Measurements from ENCODE around the gene INPP5E.

INPP5E gene, protein sequence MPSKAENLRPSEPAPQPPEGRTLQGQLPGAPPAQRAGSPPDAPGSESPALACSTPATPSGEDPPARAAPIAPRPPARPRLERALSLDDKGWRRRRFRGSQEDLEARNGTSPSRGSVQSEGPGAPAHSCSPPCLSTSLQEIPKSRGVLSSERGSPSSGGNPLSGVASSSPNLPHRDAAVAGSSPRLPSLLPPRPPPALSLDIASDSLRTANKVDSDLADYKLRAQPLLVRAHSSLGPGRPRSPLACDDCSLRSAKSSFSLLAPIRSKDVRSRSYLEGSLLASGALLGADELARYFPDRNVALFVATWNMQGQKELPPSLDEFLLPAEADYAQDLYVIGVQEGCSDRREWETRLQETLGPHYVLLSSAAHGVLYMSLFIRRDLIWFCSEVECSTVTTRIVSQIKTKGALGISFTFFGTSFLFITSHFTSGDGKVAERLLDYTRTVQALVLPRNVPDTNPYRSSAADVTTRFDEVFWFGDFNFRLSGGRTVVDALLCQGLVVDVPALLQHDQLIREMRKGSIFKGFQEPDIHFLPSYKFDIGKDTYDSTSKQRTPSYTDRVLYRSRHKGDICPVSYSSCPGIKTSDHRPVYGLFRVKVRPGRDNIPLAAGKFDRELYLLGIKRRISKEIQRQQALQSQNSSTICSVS

GRCh38 chr9:136439481-136440408 is at the start of gene INPP5E:
TSS of gene INPP5E (minus strand) at chr9:136439845. CDS start at chr9:136439419, 426 bp downstream.
- Histone ChIP-seq H3K27me3 (ENCODE audit: control insufficient read depth, insufficient read depth, low read length) (no peaks in the 10 kb centered on the region), H3K9ac (ENCODE audit: low read depth, low read length) (peak within 1 kb of the TSS; percentile 73), H3K4me1 (ENCODE audit: control insufficient read depth, insufficient read depth, low read length) (no peaks in the 10 kb centered on the region), H3K9me3 (ENCODE audit: control insufficient read depth, insufficient read depth, low read length) (no peaks in the 10 kb centered on the region), H3K36me3 (ENCODE audit: control insufficient read depth, insufficient read depth, low read length) (peaks cover 34% of the 10 kb centered on the region), H3K4me3 (ENCODE audit: low read depth, low read length) (peak within 1 kb of the TSS; percentile 58)

- H3K36me3 ChIP-seq (ENCODE audit: control insufficient read depth, insufficient read depth, low read length), result no peaks in the 10 kb centered on the region
- H3K9me3 ChIP-seq (ENCODE audit: control insufficient read depth, insufficient read depth, low read length), result no peaks in the 10 kb centered on the region
- no peak overlapping the region for H3K4me3 ChIP-seq (ENCODE audit: low read depth, low read length)
- H3K9ac ChIP-seq (ENCODE audit: low read depth, low read length), result no peak overlapping the region
- no peaks in the 10 kb centered on the region for H3K4me1 ChIP-seq (ENCODE audit: control insufficient read depth, insufficient read depth, low read length)
- H3K27me3 ChIP-seq (ENCODE audit: control insufficient read depth, insufficient read depth, low read length), result no peaks in the 10 kb centered on the region
Observed at GRCh38 chr9:136488247-136489214, 48.9 kb upstream of the INPP5E start.

DNA sequence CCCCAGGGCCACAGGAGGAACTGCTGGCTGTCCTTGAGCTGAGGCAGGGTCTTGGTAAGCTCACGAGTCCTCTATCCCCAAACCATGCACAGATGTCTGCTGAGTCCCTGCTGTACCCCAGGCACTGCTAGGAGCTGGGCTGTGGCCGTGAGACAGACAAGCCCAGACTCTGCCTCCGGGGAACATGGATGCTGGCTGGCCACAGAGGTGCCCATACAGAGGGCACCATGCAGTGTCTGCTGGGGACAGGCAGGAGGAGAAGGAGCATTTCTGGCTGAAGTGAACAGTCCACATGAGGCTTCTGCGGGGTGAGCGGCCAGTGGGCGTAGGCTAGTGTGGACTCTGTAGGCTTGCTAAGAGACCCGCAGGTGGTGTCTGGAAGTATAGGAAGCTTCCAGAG is 48.0 kb upstream of the INPP5E start:
- Histone ChIP-seq H3K9ac (ENCODE audit: low read depth, low read length) (no peak overlapping the region), H3K27me3 (ENCODE audit: control insufficient read depth, insufficient read depth, low read length) (no peaks in the 10 kb centered on the region), H3K4me3 (ENCODE audit: low read depth, low read length) (no peak overlapping the region), H3K4me1 (ENCODE audit: control insufficient read depth, insufficient read depth, low read length) (no peaks in the 10 kb centered on the region), H3K9me3 (ENCODE audit: control insufficient read depth, insufficient read depth, low read length) (no peaks in the 10 kb centered on the region), H3K36me3 (ENCODE audit: control insufficient read depth, insufficient read depth, low read length) (no peaks in the 10 kb centered on the region)

DNA sequence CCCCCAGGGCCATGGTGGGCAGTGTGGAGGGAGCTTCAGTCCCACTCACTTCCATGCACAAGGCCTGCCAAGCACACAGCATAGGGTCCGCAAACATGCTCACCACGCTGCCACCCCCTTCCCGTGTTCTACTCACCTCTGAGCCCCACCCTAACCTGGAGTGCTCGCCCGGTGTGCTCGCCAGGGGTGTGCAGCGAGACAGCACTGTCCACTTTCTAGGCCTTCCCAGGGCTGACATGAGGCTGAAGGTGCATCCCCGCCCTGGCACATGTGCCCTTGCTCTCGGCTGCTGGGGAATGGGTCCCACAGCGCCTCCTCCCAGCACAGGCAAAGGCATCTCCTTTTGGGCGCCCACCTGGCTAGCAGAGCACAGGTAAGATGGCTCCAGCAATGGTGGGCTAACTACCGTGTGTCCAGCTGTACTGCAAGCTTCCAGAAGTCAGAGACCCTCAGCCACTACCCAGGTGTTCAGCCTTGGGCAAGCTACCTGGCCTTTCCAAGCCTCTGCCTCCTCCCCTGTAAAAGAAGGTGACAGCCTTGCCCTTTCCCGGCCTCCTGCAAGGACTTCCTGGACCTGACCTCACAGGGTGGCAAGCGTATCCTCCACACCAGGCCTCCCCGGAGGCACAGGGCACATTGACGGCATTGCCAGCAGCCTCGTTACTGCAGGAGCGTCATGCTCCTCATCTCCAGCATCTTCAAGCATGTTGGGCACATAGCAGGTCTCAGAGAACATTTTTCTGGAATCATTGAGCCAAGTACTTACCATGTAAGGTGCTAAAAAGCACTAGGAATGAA is 47.4 kb upstream of the INPP5E start:
- H3K9ac ChIP-seq (ENCODE audit: low read depth, low read length), result no peak overlapping the region
- no peaks in the 10 kb centered on the region for H3K27me3 ChIP-seq (ENCODE audit: control insufficient read depth, insufficient read depth, low read length)
- H3K4me3 ChIP-seq (ENCODE audit: low read depth, low read length), result no peak overlapping the region
- no peaks in the 10 kb centered on the region for H3K36me3 ChIP-seq (ENCODE audit: control insufficient read depth, insufficient read depth, low read length)
- H3K9me3 ChIP-seq (ENCODE audit: control insufficient read depth, insufficient read depth, low read length), result no peaks in the 10 kb centered on the region
- no peaks in the 10 kb centered on the region for H3K4me1 ChIP-seq (ENCODE audit: control insufficient read depth, insufficient read depth, low read length)

DNA sequence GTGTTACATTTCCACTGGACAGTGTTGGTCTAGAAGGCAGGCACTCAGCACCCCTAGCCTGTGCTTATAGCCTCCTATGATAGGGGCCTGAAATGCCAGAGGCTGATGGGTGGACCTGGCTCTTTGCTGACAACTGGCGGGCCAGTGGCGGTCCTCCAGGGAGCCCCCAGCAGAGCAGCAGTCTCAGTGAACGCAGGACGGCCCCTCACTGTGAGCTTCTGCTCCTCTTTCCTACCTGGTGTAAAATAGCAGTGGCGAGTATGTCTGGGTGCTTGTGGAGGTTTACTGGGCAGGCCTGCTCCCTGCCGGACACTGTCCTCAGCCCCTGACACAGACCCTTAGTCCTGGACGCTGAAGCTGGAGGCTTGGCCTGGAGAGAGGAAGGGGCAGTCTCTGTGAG is 46.5 kb upstream of the INPP5E start:
- peaks cover 5% of the 10 kb centered on the region for H3K4me1 ChIP-seq (ENCODE audit: control insufficient read depth, insufficient read depth, low read length)
- no peaks in the 10 kb centered on the region for H3K9me3 ChIP-seq (ENCODE audit: control insufficient read depth, insufficient read depth, low read length)
- H3K27me3 ChIP-seq (ENCODE audit: control insufficient read depth, insufficient read depth, low read length), result no peaks in the 10 kb centered on the region
- H3K36me3 ChIP-seq (ENCODE audit: control insufficient read depth, insufficient read depth, low read length), result no peaks in the 10 kb centered on the region
- H3K4me3 ChIP-seq (ENCODE audit: low read depth, low read length), result no peak overlapping the region
- H3K9ac ChIP-seq (ENCODE audit: low read depth, low read length), result no peak overlapping the region

DNA sequence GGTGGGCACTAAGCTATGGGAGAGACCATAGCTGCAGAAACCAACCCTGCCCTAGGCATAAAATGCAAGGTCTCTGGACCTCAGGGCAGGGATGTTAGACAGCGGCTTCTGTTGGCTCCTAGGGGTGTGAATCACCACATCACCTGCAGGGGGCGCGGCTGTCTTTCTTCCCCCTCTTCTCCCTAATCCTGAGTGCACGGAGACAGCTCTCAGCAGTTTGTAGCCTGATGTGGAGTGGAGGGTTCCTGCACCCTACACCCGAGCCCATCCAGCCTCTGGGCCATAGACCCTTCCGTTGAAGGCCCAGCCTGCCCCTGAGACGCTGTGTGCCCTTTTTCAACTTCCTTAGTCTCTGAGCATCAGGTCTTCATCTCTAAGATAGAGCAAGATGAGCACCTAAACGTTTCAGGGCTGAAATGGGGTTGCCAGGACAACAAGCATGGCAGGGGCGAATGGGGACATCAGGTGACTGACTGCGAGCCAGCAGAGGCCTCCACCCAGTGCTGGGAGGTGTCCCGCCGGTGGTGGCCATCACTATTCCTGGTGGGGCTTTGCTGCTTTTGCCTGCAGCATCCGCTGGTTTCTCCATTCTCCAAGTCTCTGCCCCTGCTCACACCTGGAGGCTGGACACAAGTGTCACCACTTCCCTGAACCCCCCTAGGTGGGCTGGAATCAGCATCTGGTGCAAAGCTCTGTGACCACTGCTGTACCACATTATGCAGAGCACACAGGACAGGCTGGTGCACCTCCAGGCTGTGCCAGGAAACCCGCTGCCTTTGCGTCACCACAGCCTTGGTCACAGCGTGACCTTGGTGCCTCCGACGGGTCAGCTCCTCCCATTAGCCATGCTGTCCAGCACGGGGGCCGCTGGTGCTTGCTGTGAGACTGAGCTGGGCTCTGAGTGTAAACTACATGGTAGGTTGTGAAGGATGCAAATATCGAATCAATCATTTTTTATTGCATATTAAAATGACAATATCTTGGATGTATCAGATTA is 45.7 kb upstream of the INPP5E start:
- Histone ChIP-seq H3K9me3 (ENCODE audit: control insufficient read depth, insufficient read depth, low read length) (no peaks in the 10 kb centered on the region), H3K36me3 (ENCODE audit: control insufficient read depth, insufficient read depth, low read length) (no peaks in the 10 kb centered on the region), H3K4me3 (ENCODE audit: low read depth, low read length) (no peak overlapping the region), H3K27me3 (ENCODE audit: control insufficient read depth, insufficient read depth, low read length) (no peaks in the 10 kb centered on the region), H3K9ac (ENCODE audit: low read depth, low read length) (no peak overlapping the region), H3K4me1 (ENCODE audit: control insufficient read depth, insufficient read depth, low read length) (peaks cover 5% of the 10 kb centered on the region)

- Histone ChIP-seq H3K9ac (ENCODE audit: low read depth, low read length) (no peak overlapping the region), H3K4me3 (ENCODE audit: low read depth, low read length) (peak overlapping the region; percentile 82), H3K4me1 (ENCODE audit: control insufficient read depth, insufficient read depth, low read length) (peaks cover 5% of the 10 kb centered on the region), H3K36me3 (ENCODE audit: control insufficient read depth, insufficient read depth, low read length) (no peaks in the 10 kb centered on the region), H3K9me3 (ENCODE audit: control insufficient read depth, insufficient read depth, low read length) (no peaks in the 10 kb centered on the region), H3K27me3 (ENCODE audit: control insufficient read depth, insufficient read depth, low read length) (no peaks in the 10 kb centered on the region)
Observed at GRCh38 chr9:136484153-136485048, 44.8 kb upstream of the INPP5E start.

DNA sequence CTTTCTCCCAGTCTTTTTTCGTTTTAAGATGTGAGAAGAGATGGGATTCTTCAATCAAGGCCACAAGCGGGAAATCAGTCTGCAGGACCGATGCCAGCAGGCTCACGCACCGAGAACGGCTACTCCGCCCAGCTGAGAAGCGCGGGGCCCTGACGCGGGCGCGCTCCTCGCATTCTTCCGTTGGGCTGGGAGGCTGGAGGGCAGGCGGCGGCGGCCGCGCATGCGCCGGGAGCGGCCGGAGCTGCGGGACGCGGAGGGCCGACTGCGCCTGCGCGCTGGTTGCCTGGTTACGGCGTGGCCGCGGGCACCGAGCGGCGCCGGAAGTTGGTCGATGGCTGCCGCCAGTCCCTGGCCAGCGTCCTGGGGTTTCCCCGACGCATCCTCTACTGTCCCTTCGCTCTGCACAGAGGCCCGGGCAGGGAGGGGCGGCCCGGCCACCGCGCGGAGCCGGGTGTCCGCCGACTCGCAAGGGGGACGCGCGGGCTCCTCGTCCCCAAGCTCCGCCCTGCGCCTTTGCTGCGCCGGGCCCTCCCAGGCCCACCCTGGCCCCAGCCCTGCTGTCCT is 44.0 kb upstream of the INPP5E start:
- H3K9ac ChIP-seq (ENCODE audit: low read depth, low read length), result peak overlapping the region; percentile 65
- no peaks in the 10 kb centered on the region for H3K36me3 ChIP-seq (ENCODE audit: control insufficient read depth, insufficient read depth, low read length)
- H3K4me3 ChIP-seq (ENCODE audit: low read depth, low read length), result peak overlapping the region; percentile 82
- H3K9me3 ChIP-seq (ENCODE audit: control insufficient read depth, insufficient read depth, low read length), result no peaks in the 10 kb centered on the region
- peaks cover 5% of the 10 kb centered on the region for H3K4me1 ChIP-seq (ENCODE audit: control insufficient read depth, insufficient read depth, low read length)
- H3K27me3 ChIP-seq (ENCODE audit: control insufficient read depth, insufficient read depth, low read length), result no peaks in the 10 kb centered on the region

Measured in iPS-15b (cell line).